HT1080 (cell line): ENCODE measurements around the gene CTDP1. TPM values are rescaled to one million over a fixed set of nuclear protein-coding genes. Genes with fewer than 3 reads are reported as not detected.
"Not testable (repeated sequence)": the region's sequence is repeated elsewhere in the genome, so short reads cannot be mapped to it uniquely, and the experiment has no call there.

Experiments used
- DNase-seq: peaks from one replicate; pipeline ENCODE4 v3.0.0-alpha.2; 2015; ENCODE audit warnings: low read depth
- total RNA-seq: library from RNA; depleted of rRNA; stranded (reverse); fragments of >200 nt; shearing (Covaris generic); gene quantifications from 2 replicates; pipeline ENCODE4 v1.2.3, GENCODE V29; 2014

The CTDP1 gene
- total RNA-seq, 1 experiment from 2014 or later: 26.9 TPM

DNA sequence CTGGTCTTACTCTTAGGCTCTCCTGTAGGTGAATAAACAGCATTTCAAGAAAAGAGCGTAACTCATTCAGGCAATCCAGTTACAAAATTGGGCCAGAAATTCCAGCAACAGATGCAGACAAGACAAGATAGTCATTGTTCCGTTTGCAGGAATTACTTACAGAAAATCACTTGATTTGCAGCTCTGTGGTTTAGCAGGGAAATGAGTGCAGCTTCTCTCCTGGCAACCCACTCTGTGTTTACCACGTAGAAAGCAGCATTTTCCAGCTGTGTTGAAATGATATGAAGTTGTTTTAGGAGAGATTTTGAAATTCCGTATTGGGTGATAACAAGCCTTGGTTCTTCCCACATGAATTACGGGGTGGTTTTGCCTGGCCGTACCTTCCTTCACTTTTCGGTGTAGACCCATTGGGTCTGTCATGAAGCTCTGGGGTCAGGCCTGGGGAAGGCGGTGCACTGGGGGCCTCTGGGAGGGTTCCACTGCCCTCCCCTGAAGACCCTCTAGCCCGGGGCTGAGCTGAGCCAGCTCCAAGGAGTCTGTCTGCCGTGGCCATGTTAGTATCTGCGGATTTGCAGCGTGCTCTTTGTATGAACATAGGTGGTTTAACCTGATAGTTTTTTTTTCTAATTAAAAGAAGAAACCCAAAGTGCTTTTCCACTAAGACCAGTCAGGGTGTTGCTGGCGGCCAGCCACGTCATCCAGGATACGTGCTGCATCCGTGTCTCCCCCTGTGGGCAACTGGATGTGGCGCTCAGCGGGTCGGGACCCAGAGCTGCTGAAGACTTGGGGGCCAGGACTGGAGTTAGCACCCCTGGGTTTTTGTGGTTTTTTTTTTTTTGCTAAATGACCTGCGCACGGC is 59.2 kb downstream of the CTDP1 start:
- no peak for DNase-seq

DNA sequence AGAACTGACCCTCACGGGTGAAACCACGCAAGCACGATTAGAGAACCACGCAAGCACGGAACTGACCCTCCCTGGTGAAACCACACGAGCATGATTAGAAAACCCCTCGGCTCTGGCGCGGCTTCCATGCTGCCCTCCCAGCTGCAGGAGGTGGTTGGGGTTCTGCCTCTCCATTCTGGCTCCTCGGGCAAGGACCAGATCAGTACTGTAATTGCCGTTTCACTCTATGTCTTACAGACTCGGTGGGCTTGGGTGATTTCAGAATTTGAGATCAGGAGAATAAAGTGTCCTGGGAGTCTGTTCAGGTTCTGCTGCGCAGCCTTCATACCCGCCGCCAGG is 59.8 kb downstream of the CTDP1 start:
- DNase-seq: no peak

DNA sequence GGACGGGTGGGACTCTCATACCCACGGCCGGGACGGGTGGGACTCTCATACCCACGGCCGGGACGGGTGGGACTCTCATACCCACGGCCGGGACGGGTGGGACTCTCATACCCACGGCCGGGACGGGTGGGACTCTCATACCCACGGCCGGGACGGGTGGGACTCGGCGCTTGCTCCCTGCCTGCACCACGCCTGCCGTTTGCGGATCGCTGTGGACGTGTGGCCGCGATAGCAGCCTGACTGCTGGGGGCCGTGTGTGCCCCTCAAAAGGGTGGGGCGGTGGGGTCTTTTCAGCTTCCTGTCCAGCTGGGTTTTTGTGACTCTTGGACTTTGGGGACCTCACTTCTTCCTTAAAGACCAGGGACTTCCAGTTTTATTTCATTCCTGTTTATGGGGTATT is 60.4 kb downstream of the CTDP1 start:
- DNase-seq: not testable (repeated sequence)

DNA sequence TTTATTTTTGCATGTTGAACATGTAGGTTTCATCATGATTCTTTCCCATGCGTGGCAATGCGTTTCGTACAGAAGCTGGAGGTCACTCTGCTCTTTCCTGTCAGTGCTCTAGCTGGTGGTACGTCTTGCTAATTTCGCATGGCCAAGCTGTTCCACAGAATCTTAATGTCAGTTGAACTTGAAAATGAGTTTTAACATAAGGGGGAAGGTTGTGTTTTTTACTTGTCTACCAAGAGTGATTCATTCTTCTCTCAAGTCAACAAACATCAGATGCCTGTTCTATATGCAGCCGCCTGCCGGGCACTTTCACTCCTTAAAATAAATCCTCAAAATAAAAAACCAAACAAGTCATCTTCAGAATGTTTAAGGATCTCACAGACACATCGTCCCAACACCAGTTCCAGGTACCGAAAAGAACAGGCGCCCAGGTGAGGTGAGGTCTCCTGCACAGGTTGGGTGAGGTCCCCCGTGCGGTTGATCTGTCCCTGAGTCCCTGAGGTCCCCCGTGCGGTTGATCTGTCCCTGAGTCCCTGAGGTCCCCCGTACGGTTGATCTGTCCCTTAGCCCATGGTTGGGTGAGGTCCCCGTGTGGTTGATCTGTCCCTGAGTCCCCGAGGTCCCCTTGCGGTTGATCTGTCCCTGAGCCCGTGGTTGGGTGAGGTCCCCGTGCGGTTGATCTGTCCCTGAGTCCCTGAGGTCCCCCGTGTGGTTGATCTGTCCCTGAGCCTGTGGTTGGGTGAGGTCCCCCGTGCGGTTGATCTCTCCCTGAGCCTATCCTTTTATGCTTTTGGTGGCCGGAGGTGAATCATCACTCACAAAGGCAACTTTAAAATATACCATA is 61.1 kb downstream of the CTDP1 start:
- DNase-seq: no peak

DNA sequence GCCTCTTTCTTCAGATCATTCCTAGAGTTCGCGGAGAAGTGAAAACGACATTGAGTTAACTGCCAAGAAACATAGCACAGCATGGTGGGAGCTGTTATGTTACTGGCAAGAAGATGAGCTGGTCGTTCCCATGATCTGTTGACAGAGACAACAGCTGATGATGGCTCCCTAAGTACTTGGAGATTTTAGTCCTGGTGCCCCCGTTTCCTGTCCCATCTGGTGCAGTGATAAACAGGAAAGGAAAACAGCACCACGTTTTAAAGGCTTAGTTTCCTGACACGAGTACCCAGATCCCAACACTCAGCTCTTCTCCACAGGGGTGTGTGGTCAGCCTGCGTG is 61.7 kb downstream of the CTDP1 start:
- no peak for DNase-seq

- DNase-seq: no peak
Observed at GRCh38 chr18:79742076-79742475, 62.5 kb downstream of the CTDP1 start.

DNA sequence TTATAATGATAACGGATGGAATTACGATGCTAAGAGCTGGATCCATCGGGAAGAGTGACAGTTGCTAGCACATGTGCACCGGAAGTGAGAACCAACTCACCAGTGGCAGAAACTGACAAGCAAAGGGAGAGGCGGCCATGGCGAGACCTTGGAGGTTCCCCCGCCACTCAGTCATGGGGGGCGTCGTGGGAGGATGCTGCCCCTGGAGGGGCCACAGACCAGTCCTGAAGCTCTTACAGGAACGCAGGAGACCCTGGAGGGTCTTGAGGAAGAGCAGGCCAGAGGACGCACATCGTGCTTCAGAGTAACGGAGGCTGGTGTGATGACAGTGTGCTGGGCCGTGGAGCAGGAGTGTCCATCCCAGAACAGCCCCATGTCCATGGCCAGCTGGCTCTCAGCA is 65.0 kb downstream of the CTDP1 start:
- no peak for DNase-seq

- DNase-seq: no peak
Observed at GRCh38 chr18:79746730-79747129, 67.1 kb downstream of the CTDP1 start.

DNA sequence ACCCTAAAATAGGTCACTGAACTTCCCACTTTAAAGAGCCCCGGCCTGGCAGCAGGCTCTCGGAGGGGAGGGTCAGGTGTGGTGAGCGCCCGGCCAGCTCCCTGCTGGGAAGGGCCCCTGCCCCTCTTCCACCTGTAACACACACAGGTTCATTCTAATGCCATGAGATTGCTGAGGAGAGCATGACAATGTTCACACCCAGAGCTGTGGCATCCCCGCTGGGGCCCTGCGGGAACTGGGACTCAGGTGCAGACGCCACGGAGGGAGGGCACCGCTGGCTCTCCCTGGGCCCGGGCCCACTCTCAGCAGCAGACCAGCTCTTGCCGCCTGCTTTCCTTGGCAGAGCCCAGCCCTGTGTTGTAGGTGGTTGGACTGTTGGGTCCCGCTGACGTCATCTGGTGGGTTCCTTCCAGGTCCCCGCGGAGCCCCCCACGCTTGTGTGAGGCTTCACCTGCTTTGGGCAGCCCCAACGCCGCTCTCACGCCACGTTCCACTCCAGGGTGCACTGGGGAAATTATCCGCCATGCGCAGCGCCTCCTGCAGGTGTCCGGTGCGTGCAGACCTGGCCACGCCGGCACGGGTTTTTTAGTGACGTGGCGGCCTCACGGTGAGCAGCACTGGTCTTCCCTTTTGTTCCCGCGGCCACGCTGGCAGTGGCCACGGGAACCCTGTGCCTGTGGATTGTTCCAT is 67.7 kb downstream of the CTDP1 start:
- DNase-seq: no peak

DNA sequence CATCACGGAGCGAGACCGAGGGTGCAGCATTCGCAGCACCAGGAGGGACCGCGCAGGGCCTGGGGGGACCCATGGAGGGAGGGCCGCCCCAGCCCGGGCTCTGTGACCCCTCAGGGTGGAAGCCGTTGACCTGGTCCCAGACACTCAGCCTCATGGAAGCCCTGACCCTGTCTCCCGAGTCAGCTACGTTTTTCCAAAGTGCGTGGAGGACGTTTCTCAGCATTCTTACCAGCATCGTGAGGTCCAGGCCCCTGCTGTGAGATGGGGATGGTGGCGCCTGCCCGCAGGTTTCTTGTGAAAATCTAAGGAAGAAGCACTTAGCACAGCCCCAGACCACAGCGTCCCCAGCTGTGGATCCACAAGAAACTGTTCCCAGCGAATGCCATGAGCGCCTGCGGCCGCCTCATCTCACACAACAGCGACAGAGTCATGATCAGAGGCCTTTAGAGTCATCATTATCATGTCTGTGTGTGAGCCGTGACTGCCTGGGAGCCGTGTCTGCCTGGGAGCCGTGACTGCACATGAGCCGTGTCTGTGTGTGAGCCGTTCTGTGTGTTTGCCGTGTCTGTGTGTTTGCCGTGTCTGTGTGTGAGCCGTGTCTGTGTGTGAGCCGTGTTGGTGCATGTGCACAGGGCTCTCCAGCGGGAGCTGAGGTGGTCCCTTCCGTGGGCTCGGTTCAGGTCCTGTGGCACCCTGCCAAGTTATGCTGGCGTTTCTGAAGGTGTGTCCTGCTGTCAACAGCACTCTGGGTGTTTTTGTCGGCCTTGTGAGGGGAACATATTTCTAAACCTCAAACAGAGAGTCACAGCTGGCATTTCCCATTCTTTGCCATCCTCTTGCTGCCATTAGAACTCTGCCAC is 68.9 kb downstream of the CTDP1 start:
- no peak for DNase-seq

GRCh38 chr18:79749251-79750191 is 69.9 kb downstream of the CTDP1 start:
- DNase-seq: no peak

GRCh38 chr18:79750980-79751571 is 71.5 kb downstream of the CTDP1 start:
- DNase-seq: no peak

- not testable (repeated sequence) for DNase-seq
Observed at GRCh38 chr18:79751918-79752578, 72.4 kb downstream of the CTDP1 start.

- not testable (repeated sequence) for DNase-seq
Observed at GRCh38 chr18:79752946-79753345, 73.3 kb downstream of the CTDP1 start.

- DNase-seq: no peak
Observed at GRCh38 chr18:79753391-79753851, 73.8 kb downstream of the CTDP1 start.

- no peak for DNase-seq
Observed at GRCh38 chr18:79754022-79754761, 74.6 kb downstream of the CTDP1 start.

- no peak for DNase-seq
Observed at GRCh38 chr18:79754831-79755351, 75.3 kb downstream of the CTDP1 start.
